ENCODE measurements around the gene LILRB1. TPM values are rescaled to one million over a fixed set of nuclear protein-coding genes. Genes with fewer than 3 reads are reported as not detected.

LILRB1 gene
- total RNA-seq, 4 donors from 2014 or later, result 1.3 to 30.5 (median 3.5) TPM

DNA sequence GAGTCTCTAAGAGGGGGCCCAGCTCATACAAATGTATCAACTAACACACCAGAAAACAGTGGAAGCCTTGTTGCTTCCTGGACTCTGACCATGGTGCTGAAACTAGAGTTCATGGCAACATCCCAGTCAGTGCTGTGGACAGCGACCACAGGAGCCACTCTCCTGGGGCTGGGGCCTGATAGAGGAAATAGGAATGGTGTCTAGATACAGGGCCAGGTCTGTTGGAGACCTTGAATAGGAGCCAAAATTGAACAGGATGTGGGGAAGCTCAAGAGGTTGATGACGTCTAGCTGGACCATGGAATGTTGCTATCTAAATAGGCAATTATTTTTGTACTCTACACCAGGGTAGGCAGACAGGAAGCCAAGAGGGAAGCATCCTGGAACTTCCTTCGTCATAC is 54.2 kb downstream of the LILRB1 start:
- Histone ChIP-seq H3K27ac (no peak overlapping the region), H3K4me1 (no peaks in the 10 kb centered on the region), H3K36me3 (no peaks in the 10 kb centered on the region), H3K27me3 (no peaks in the 10 kb centered on the region), H3K4me3 (no peak overlapping the region), H3K9me3 (no peaks in the 10 kb centered on the region)
- TF ChIP-seq, protein P1, sequence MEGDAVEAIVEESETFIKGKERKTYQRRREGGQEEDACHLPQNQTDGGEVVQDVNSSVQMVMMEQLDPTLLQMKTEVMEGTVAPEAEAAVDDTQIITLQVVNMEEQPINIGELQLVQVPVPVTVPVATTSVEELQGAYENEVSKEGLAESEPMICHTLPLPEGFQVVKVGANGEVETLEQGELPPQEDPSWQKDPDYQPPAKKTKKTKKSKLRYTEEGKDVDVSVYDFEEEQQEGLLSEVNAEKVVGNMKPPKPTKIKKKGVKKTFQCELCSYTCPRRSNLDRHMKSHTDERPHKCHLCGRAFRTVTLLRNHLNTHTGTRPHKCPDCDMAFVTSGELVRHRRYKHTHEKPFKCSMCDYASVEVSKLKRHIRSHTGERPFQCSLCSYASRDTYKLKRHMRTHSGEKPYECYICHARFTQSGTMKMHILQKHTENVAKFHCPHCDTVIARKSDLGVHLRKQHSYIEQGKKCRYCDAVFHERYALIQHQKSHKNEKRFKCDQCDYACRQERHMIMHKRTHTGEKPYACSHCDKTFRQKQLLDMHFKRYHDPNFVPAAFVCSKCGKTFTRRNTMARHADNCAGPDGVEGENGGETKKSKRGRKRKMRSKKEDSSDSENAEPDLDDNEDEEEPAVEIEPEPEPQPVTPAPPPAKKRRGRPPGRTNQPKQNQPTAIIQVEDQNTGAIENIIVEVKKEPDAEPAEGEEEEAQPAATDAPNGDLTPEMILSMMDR (IDR thresholded peaks at IDR 0.05), result no peak
- no peak for TF ChIP-seq POLR2A (IDR thresholded peaks at IDR 0.05)
- no peak for DNase-seq

Small RNA genes lying within 50 kb of the gene (small RNA-seq; reads per million reads assigned to genes)
- gene AC245036.3, result 0 reads per million in 2 donors
- gene MIR8061, result 0 reads per million in 2 donors

Other genes with a start within 250 kb of the LILRB1 start
- under 1 TPM in 1 of 4 donors, not detected in 3; 0.35 TPM for gene TTYH1, start 215.0 kb upstream of the LILRB1 start, total RNA-seq
- 100 to 1,000 TPM; 154 to 481 (median 360) TPM for gene LENG8, start 181.3 kb upstream of the LILRB1 start, total RNA-seq
- 10 to 100 TPM; 11.0 to 18.9 (median 15.8) TPM for gene LENG9, start 166.7 kb upstream of the LILRB1 start, total RNA-seq
- gene CDC42EP5, start 157.2 kb upstream of the LILRB1 start, total RNA-seq, result 100 to 1,000 TPM in 1 of 4 donors, 10 to 100 TPM in 3; 38.0 to 133 (median 94.1) TPM
- not detected for gene LAIR2, start 127.7 kb upstream of the LILRB1 start, total RNA-seq
- gene LILRA2, start 56.7 kb upstream of the LILRB1 start, total RNA-seq, result 1 to 10 TPM in 1 of 4 donors, under 1 TPM in 1, not detected in 2; 0.80 to 1.7 TPM
- not detected for gene LILRA1, start 36.9 kb upstream of the LILRB1 start, total RNA-seq
- gene LILRB4, start 32.5 kb downstream of the LILRB1 start, total RNA-seq, result 1 to 10 TPM in 2 of 4 donors, under 1 TPM in 1, not detected in 1; 0.53 to 2.8 (median 2.6) TPM
- gene KIR3DL3, start 94.0 kb downstream of the LILRB1 start, total RNA-seq, result not detected
- gene KIR2DL3, start 108.0 kb downstream of the LILRB1 start, total RNA-seq, result not detected
- not detected for gene KIR2DL1, start 139.3 kb downstream of the LILRB1 start, total RNA-seq
- gene KIR2DL4, start 173.1 kb downstream of the LILRB1 start, total RNA-seq, result 1 to 10 TPM in 1 of 4 donors, not detected in 3; 2.0 TPM
- gene KIR3DL1, start 186.0 kb downstream of the LILRB1 start, total RNA-seq, result not detected
- gene KIR2DS4, start 202.2 kb downstream of the LILRB1 start, total RNA-seq, result not detected
- gene KIR3DL2, start 220.0 kb downstream of the LILRB1 start, total RNA-seq, result not detected
- gene FCAR, start 243.8 kb downstream of the LILRB1 start, total RNA-seq, result not detected